GM12878 (cell line): ENCODE measurements around the gene SLC22A23. TPM values are rescaled to one million over a fixed set of nuclear protein-coding genes. Genes with fewer than 3 reads are reported as not detected.

Source experiments
- ATAC-seq: fragments of 200-7000 bp; cut with Tn5 transposase; 3 replicates; pipeline ENCODE4 v1.9.1; 2020; ENCODE audit warnings: mild to moderate bottlenecking, moderate library complexity
- BruUV-seq: library from RNA; stranded (reverse); fragments of 400-500 nt; replicated peaks from 2 replicates; lab custom pipeline; 2021; lab: Mats Ljungman, UMichigan
- CTCF ChIA-PET: fragments of 300-600 bp; sonication (Branson Sonifier 250); formaldehyde crosslinking; extraction: SDS; loops from one replicate; lab custom pipeline; 2021; ENCODE audit warnings: inconsistent platforms; lab: Yijun Ruan, JAX
- POLR2A ChIA-PET: fragments of 350-600 bp; formaldehyde crosslinking; extraction: SDS; loops from one replicate; lab custom pipeline; 2021; ENCODE audit warnings: inconsistent platforms; lab: Charles Lee
- RAD21 ChIA-PET: fragments of 300-600 bp; sonication (Branson Sonifier 250); formaldehyde crosslinking; loops from one replicate; lab custom pipeline; 2023; ENCODE audit warnings: antibody characterized with exemption; ENCODE audit not compliant: unreplicated experiment; lab: Charles Lee
- SMC1A ChIA-PET: fragments of 300-600 bp; sonication (Branson Sonifier 250); formaldehyde crosslinking; loops from one replicate; lab custom pipeline; 2023; ENCODE audit not compliant: unreplicated experiment, uncharacterized antibody; lab: Charles Lee
- DNase-seq: peaks from one replicate; pipeline ENCODE4 v3.0.0-alpha.2; 2011; ENCODE audit warnings: low read depth, low spot score
- FAIRE-seq: peaks from 3 replicates; lab custom pipeline; 2011; peaks lifted over from hg19 to GRCh38; lab: Jason Lieb, UNC
- H2AFZ ChIP-seq: 2 replicates; pipeline ENCODE4 v1.6.0; 2011; ENCODE audit warnings: low read depth, low read length, control low read depth; ENCODE audit not compliant: control insufficient read depth
- H3K27ac ChIP-seq: 2 replicates; pipeline ENCODE4 v1.5.1; 2011; ENCODE audit warnings: control low read depth; ENCODE audit not compliant: control insufficient read depth, insufficient read depth
- H3K27me3 ChIP-seq, 2 experiments: replicated peaks in 1 of 2; 2 replicates each; pipeline versions ENCODE4 v1.6.0 to v1.6.1; 2011; ENCODE audit warnings: low read length in 1 of 2; ENCODE audit not compliant: control insufficient read depth in 2 of 2, insufficient read depth in 2 of 2
- H3K36me3 ChIP-seq, 2 experiments: 2 replicates each; pipeline ENCODE4 v1.5.1; 2011; ENCODE audit warnings: low read length in 1 of 2; ENCODE audit not compliant: control insufficient read depth in 2 of 2, insufficient read depth in 2 of 2
- H3K4me1 ChIP-seq: 2 replicates; pipeline ENCODE4 v1.6.1; 2011; ENCODE audit warnings: mild to moderate bottlenecking, low read length, moderate library complexity, mixed read lengths; ENCODE audit not compliant: control insufficient read depth, insufficient read depth
- H3K4me2 ChIP-seq: 2 replicates; pipeline ENCODE4 v1.6.0; 2011; ENCODE audit warnings: control low read depth; ENCODE audit not compliant: control insufficient read depth, insufficient read depth
- H3K4me3 ChIP-seq: fragments of 200-600 bp; sonication (generic); 2 replicates; pipeline ENCODE4 v1.5.1; 2016
- H3K79me2 ChIP-seq: 2 replicates; pipeline ENCODE4 v1.6.0; 2011; ENCODE audit warnings: low read length; ENCODE audit not compliant: control insufficient read depth, insufficient read depth
- H3K9ac ChIP-seq: 2 replicates; pipeline ENCODE4 v1.8.0; 2011; ENCODE audit warnings: low read length, control low read depth, mixed read lengths; ENCODE audit not compliant: control insufficient read depth, insufficient read depth
- H3K9me3 ChIP-seq: replicated peaks from 3 replicates; pipeline ENCODE4 v1.5.1; 2011; ENCODE audit warnings: mild to moderate bottlenecking, low read length; ENCODE audit not compliant: control insufficient read depth, insufficient read depth
- H4K20me1 ChIP-seq: 2 replicates; pipeline ENCODE4 v1.6.0; 2011; ENCODE audit not compliant: control insufficient read depth, insufficient read depth
- CHD4 ChIP-seq: fragments of 200-600 bp; sonication (generic); IDR thresholded peaks from 2 replicates; pipeline ENCODE4 v1.6.1; 2016; ENCODE audit warnings: mild to moderate bottlenecking
- E2F8 ChIP-seq: fragments of 450-650 bp; IDR thresholded peaks from 2 replicates; pipeline ENCODE4 v1.6.1; 2018; ENCODE audit warnings: mild to moderate bottlenecking, low read depth, moderate library complexity; ENCODE audit not compliant: partially characterized antibody
- EP300 ChIP-seq, 2 experiments: fragments of 150-350 bp in 1 of 2; IDR thresholded peaks; 2 replicates each; pipeline ENCODE4 v1.6.1; 2011 to 2012; ENCODE audit warnings: low read depth in 2 of 2, low read length in 2 of 2, borderline replicate concordance in 1 of 2, improper control_type of control experiment in 1 of 2, inconsistent platforms in 1 of 2; ENCODE audit not compliant: control insufficient read depth in 1 of 2
- FOS ChIP-seq: IDR thresholded peaks from 3 replicates; pipeline ENCODE4 v1.6.1; 2011; ENCODE audit warnings: borderline replicate concordance; ENCODE audit not compliant: insufficient read length; ENCODE audit errors: extremely low read depth
- FOXM1 ChIP-seq: IDR thresholded peaks from 2 replicates; pipeline ENCODE4 v1.6.1; 2012; ENCODE audit warnings: low read depth, mild to moderate bottlenecking, inconsistent platforms, low read length, moderate library complexity
- HCFC1 ChIP-seq: fragments of 150-350 bp; IDR thresholded peaks from 2 replicates; pipeline ENCODE4 v1.6.1; 2014; ENCODE audit warnings: low read length
- KAT2A ChIP-seq: conservative IDR thresholded peaks from 2 replicates; pipeline ENCODE4 v1.6.1; 2011; ENCODE audit warnings: low read depth, low read length; ENCODE audit not compliant: control insufficient read depth
- KDM1A ChIP-seq: fragments of 200-600 bp; sonication (generic); IDR thresholded peaks from 2 replicates; pipeline ENCODE4 v1.6.1; 2016; ENCODE audit warnings: borderline replicate concordance
- NFYB ChIP-seq: IDR thresholded peaks from 2 replicates; pipeline ENCODE4 v1.6.1; 2011; ENCODE audit warnings: low read depth, mild to moderate bottlenecking, low read length, improper control_type of control experiment, moderate library complexity; ENCODE audit not compliant: insufficient read depth
- NR2F1 ChIP-seq: fragments of 450-650 bp; conservative IDR thresholded peaks from 2 replicates; pipeline ENCODE4 v1.6.1; 2017; ENCODE audit warnings: mild to moderate bottlenecking
- PAX5 ChIP-seq: IDR thresholded peaks from 2 replicates; pipeline ENCODE4 v1.6.1; 2011; ENCODE audit warnings: low read depth, low read length, borderline replicate concordance
- RELA ChIP-seq: fragments of 450-650 bp; IDR thresholded peaks from 2 replicates; pipeline ENCODE4 v1.8.0; 2014; ENCODE audit warnings: borderline replicate concordance; ENCODE audit not compliant: partially characterized antibody
- TBL1XR1 ChIP-seq: IDR thresholded peaks from 2 replicates; pipeline ENCODE4 v1.6.1; 2012; ENCODE audit warnings: low read depth, low read length, improper control_type of control experiment
- ZNF207 ChIP-seq: fragments of 450-650 bp; IDR thresholded peaks from 2 replicates; pipeline ENCODE4 v1.6.1; 2014; ENCODE audit warnings: antibody characterized with exemption, mild to moderate bottlenecking, borderline replicate concordance
- ZNF217 ChIP-seq: fragments of 450-650 bp; IDR thresholded peaks from 2 replicates; pipeline ENCODE4 v1.6.1; 2017; ENCODE audit warnings: antibody characterized with exemption, mild to moderate bottlenecking
- WGBS: methylation state at CpG from one replicate; pipeline ENCODE4 v1.1.6; 2016; ENCODE audit warnings: low lambda C conversion rate; ENCODE audit not compliant: insufficient replicate concordance, insufficient coverage; ENCODE audit errors: missing lambda C conversion rate; 5-methylcytosine and 5-hydroxymethylcytosine counted together
- in situ Hi-C: fragments of 300-500 bp; cut with MboI; formaldehyde crosslinking; loops from 9 replicates; pipeline ENCODE4 v1.14.3; 2018; ENCODE audit warnings: mixed read lengths
- intact Hi-C: fragments of 100-400 bp; cut with micrococcal nuclease; formaldehyde crosslinking; loops from one replicate; pipeline ENCODE4 v1.14.2; 2022; ENCODE audit not compliant: unreplicated experiment
- polyA plus RNA-seq, 11 experiments: library from polyadenylated mRNA; depleted of rRNA in 4 of 11; unstranded in 6 of 11; stranded (reverse) in 5 of 11; fragments of >200 nt; fragmentation: Nextera tagmentation in 4 of 11; fragmentation: Illumina TruSeq in 1 of 11; extraction: Ambion mirVana in 4 of 11; extraction: Trizol in 1 of 11; gene quantifications; 1 replicate in 1 of 11; 2 replicates in 10 of 11; pipeline versions ENCODE4 v1.2.1 to v1.2.3, GENCODE V29; 2011 to 2016; ENCODE audit warnings: inconsistent platforms in 2 of 11, missing spikeins in 2 of 11, low read depth in 1 of 11
- total RNA-seq, 4 experiments: library from RNA; depleted of rRNA in 3 of 4; stranded (reverse); fragments of >200 nt in 3 of 4; fragmentation: Illumina TruSeq in 1 of 4; extraction: Trizol in 1 of 4; gene quantifications; 2 replicates each; pipeline versions ENCODE4 v1.2.1 to v1.2.3, GENCODE V29; 2013 to 2021

Gene SLC22A23
- total and polyA plus RNA-seq, 10 of the 15 experiments (the other 5 are each of a cell fraction or from before 2014, with no cell fraction given), result 0.20 to 2.4 (median 0.74) TPM

DNA sequence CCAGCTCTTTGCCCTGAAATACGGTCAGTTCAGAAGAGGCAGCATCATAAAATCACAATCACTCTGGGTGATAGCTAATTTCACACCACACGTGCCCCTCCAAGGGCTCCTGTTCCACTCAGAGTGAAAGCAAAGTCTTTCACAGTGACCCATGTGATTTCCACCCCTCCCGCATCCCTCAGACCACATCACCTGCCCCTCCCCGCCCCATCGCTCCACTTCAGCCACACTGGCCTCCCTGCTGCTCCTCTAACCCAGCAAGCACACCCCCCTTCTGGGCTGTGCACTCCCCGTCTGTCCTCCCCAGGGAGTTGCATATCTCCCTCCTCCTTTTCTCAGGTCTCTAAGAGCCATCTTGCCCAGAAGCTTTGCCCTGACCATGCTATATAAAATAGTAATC lies 123.6 kb downstream of the SLC22A23 start (continued):
- TF ChIP-seq TBL1XR1 (no peak), PAX5 (0 out of 2 replicates have a peak, but pooled peaks have one; percentile 60)
- TF ChIP-seq, all 136 proteins: peak for 33

GRCh38 chr6:3331971-3332370 lies 124.9 kb downstream of the SLC22A23 start:
- Histone ChIP-seq H4K20me1 (no peaks in the 10 kb centered on the region), H3K27me3 (no peaks in the 10 kb centered on the region), H3K4me1 (peaks cover 19% of the 10 kb centered on the region), H3K27ac (no peak overlapping the region), H3K4me3 (no peak overlapping the region), H2AFZ (no peak overlapping the region), H3K9me3 (no peaks in the 10 kb centered on the region), H3K4me2 (no peak overlapping the region), H3K9ac (no peak overlapping the region), H3K79me2 (no peaks in the 10 kb centered on the region), H3K36me3 (no peaks in the 10 kb centered on the region)
- no TSS peak for BruUV-seq
- RAD21 ChIA-PET, result interaction anchor here (1.3 to 1.7 kb wide), 4 partner anchors 50 to 57 kb away, joined by 3 to 4 read pairs (median 4); no protein-coding TSS in a partner anchor
- in situ Hi-C loops, result no loop called here
- FAIRE-seq, result no peak
- CTCF ChIA-PET, result interaction anchor here (0.8 to 1.5 kb wide), 3 partner anchors 9 to 85 kb away, joined by 3 to 4 read pairs (median 4); no protein-coding TSS in a partner anchor
- 50% methylated on average over 7 of the region's 7 CpGs for WGBS
- DNase-seq, result no peak
- TF ChIP-seq NR2F1 (no peak), NFYB (no peak), RELA (no peak), KAT2A (no peak), FOXM1 (no peak), CHD4 (no peak), EP300 (IDR thresholded peaks at IDR 0.05; ENCODE audit: borderline replicate concordance in 1 of 2, control insufficient read depth in 1 of 2, low read depth in 2 of 2, low read length in 2 of 2) (no peak), ZNF207 (no peak), KDM1A (no peak), FOS (no peak), HCFC1 (no peak), ZNF217 (no peak), E2F8 (no peak)
- SMC1A ChIA-PET, result interaction anchor here (0.9 to 6.2 kb wide), 9 partner anchors 9 to 50 kb away, joined by 3 to 44 read pairs (median 4); no protein-coding TSS in a partner anchor
- no peak for ATAC-seq
- POLR2A ChIA-PET, result interaction anchor here (0.5 kb wide), 1 partner anchor 1750 kb away, joined by 4 read pairs; no protein-coding TSS in a partner anchor
- intact Hi-C loops, result loop anchor here (5.0 kb wide), 1 partner anchor 50 kb away; no protein-coding TSS in a partner anchor
